Sigmoid colon (tissue), 7 donors: ENCODE measurements around the gene BEST3. TPM values are rescaled to one million over a fixed set of nuclear protein-coding genes. Genes with fewer than 3 reads are reported as not detected.

Experiments
- DNase-seq: peaks from one replicate; pipeline ENCODE4 v3.0.0-alpha.2; 2019
- H3K27ac ChIP-seq, 4 donors: fragments of 200-600 bp; sonication (generic); one replicate each; pipeline ENCODE4 v1.5.1; 2016 to 2019; ENCODE audit warnings: mild to moderate bottlenecking in 1 of 4
- H3K27me3 ChIP-seq, 3 donors: fragments of 200-600 bp; sonication (generic); one replicate each; pipeline ENCODE4 v1.5.1; 2019; ENCODE audit warnings: mild to moderate bottlenecking in 1 of 3
- H3K36me3 ChIP-seq, 4 donors: fragments of 200-600 bp; sonication (generic); one replicate each; pipeline ENCODE4 v1.5.1; 2016 to 2019
- H3K4me1 ChIP-seq, 4 donors: fragments of 200-600 bp; sonication (generic); one replicate each; pipeline ENCODE4 v1.5.1; 2017 to 2019
- H3K4me3 ChIP-seq, 4 donors: fragments of 200-600 bp; sonication (generic); one replicate each; pipeline ENCODE4 v1.5.1; 2017 to 2019; ENCODE audit warnings: mild to moderate bottlenecking in 2 of 4, moderate library complexity in 1 of 4
- H3K9me3 ChIP-seq, 4 donors: fragments of 200-600 bp in 3 of 4; sonication (generic) in 3 of 4; one replicate each; pipeline versions ENCODE4 v1.5.1 to v1.6.1; 2013 to 2019
- CTCF ChIP-seq, 4 experiments: fragments of 450-650 bp in 3 of 4; fragments of 200-600 bp in 1 of 4; IDR thresholded peaks; one replicate each; pipeline ENCODE4 v1.5.1; 2016 to 2019; ENCODE audit warnings: antibody characterized with exemption in 4 of 4, mild to moderate bottlenecking in 3 of 4, moderate library complexity in 2 of 4
- EP300 ChIP-seq, 4 donors: sonication (generic); formaldehyde crosslinking; IDR thresholded peaks; one replicate each; pipeline ENCODE4 v1.6.1; 2017; ENCODE audit warnings: antibody characterized with exemption in 4 of 4
- POLR2A ChIP-seq, 2 donors: fragments of 450-650 bp; IDR thresholded peaks; one replicate each; pipeline ENCODE4 v1.6.1; 2016; ENCODE audit warnings: antibody characterized with exemption in 2 of 2, mild to moderate bottlenecking in 2 of 2, moderate library complexity in 2 of 2
- POLR2AphosphoS5 ChIP-seq, 4 donors: sonication (generic); formaldehyde crosslinking; IDR thresholded peaks; one replicate each; pipeline ENCODE4 v1.6.1; 2017; ENCODE audit warnings: antibody characterized with exemption in 4 of 4
- WGBS, 2 donors: extraction: QIAGEN DNeasy Blood & Tissue Kit; methylation state at CpG; one replicate each; pipeline ENCODE4 v1.1.7; 2013; 5-methylcytosine and 5-hydroxymethylcytosine counted together
- intact Hi-C: fragments of 100-400 bp; cut with DNase I; formaldehyde crosslinking; loops from one replicate; pipeline ENCODE4 v1.15.1; 2023
- polyA plus RNA-seq, 3 donors: library from polyadenylated mRNA; stranded (reverse); fragments of 200-250 nt; gene quantifications; one replicate each; pipeline ENCODE4 v1.2.3, GENCODE V29; 2013
- total RNA-seq, 4 donors: library from RNA; depleted of rRNA; stranded (reverse); fragments of >200 nt; gene quantifications; one replicate each; pipeline ENCODE4 v1.1.0, GENCODE V29; 2016
- donor health status: healthy with polysubstance abuse.
- donor health status: Bipolar disorder and iron deficiency.
- donor health status: healthy.

BEST3 gene
- total and polyA plus RNA-seq, 7 donors = not detected

GRCh38 chr12:69688471-69689427 lies 10.4 kb downstream of the BEST3 start:
- no peak overlapping the region for H3K27ac ChIP-seq
- H3K4me3 ChIP-seq = no peak overlapping the region
- no peak for TF ChIP-seq CTCF (IDR thresholded peaks at IDR 0.05)
- peak in 2 of 4 donors; percentile 4 to 22 for TF ChIP-seq POLR2AphosphoS5 (IDR thresholded peaks at IDR 0.05)

GRCh38 chr12:69688021-69688420 lies 11.1 kb downstream of the BEST3 start:
- no peak for DNase-seq
- intact Hi-C loops = no loop called here
- no peaks in the 10 kb centered on the region for H3K36me3 ChIP-seq
- 90 to 95% methylated on average over 1 of the region's 1 CpG for WGBS, 2 donors
- no peak overlapping the region for H3K27ac ChIP-seq
- no peak for TF ChIP-seq POLR2A (IDR thresholded peaks at IDR 0.05)
- TF ChIP-seq POLR2AphosphoS5 (IDR thresholded peaks at IDR 0.05) = no peak
- TF ChIP-seq CTCF (IDR thresholded peaks at IDR 0.05) = no peak
- no peak for TF ChIP-seq EP300 (IDR thresholded peaks at IDR 0.05)
- no peaks in the 10 kb centered on the region for H3K27me3 ChIP-seq
- peaks cover 0 to 8% (median 0%) of the 10 kb centered on the region in 4 donors for H3K4me1 ChIP-seq
- no peak overlapping the region for H3K4me3 ChIP-seq
- H3K9me3 ChIP-seq = no peaks in the 10 kb centered on the region

More at GRCh38 chr12:69688471-69689427, 10.4 kb downstream of the BEST3 start:
- Histone ChIP-seq H3K4me1 (peaks cover 0 to 8% (median 0%) of the 10 kb centered on the region in 4 donors), H3K27me3 (no peaks in the 10 kb centered on the region), H3K9me3 (no peaks in the 10 kb centered on the region), H3K36me3 (no peaks in the 10 kb centered on the region)
- WGBS, 2 donors = 43 to 54% methylated on average over 14 of the region's 14 CpGs
- intact Hi-C loops = no loop called here
- no peak for DNase-seq

DNA sequence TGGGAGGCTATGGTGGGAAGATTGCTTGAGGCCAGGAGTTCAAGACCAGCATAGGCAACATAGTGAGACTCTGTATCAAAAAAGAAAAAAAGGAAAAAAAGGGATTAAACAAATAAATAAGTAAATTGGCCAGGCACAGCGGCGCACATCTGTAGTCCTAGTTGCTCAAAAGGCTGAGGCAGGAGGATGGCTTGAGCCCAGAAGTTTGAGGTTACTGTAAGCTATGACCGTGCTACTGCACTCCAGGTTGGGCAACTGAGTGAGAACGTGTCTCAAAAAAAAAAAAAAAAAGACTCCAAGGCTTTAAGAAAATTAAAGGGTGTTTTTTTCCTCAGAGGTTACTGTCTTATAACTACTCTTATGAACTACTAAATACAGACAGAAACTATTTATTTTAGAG lies 11.7 kb downstream of the BEST3 start:
- no peak overlapping the region for H3K4me3 ChIP-seq
- TF ChIP-seq CTCF (IDR thresholded peaks at IDR 0.05) (no peak), EP300 (IDR thresholded peaks at IDR 0.05) (no peak), POLR2A (IDR thresholded peaks at IDR 0.05) (no peak), POLR2AphosphoS5 (IDR thresholded peaks at IDR 0.05) (no peak)
- H3K9me3 ChIP-seq = no peaks in the 10 kb centered on the region
- H3K27me3 ChIP-seq = no peaks in the 10 kb centered on the region
- no peak overlapping the region for H3K27ac ChIP-seq
- H3K4me1 ChIP-seq = peaks cover 0 to 8% (median 0%) of the 10 kb centered on the region in 4 donors
- DNase-seq = no peak
- H3K36me3 ChIP-seq = no peaks in the 10 kb centered on the region
- intact Hi-C loops = no loop called here
- 60 to 81% methylated on average over 4 of the region's 4 CpGs for WGBS, 2 donors

DNA sequence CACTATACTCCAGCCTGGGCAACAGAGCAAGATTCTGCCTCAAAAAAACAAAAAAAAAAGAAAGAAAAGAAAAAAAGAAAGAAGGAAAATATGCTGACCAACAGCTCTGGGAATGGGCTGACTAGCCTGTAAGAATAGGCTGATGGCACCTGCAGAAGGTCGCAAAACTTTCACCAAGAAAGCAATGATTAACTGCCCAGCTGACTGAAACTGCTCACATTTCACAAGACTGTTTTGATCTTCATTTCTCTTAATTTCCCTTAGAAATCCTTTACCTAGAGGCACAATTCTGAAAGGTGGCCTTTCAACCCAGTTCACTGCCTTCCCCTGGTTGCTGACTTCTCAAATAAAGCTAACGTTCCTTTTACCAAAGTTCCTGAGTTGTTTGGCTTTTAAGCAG lies 12.4 kb downstream of the BEST3 start:
- Histone ChIP-seq H3K4me3 (no peak overlapping the region), H3K36me3 (no peaks in the 10 kb centered on the region), H3K4me1 (peaks cover 0 to 8% (median 0%) of the 10 kb centered on the region in 4 donors), H3K27me3 (no peaks in the 10 kb centered on the region), H3K9me3 (no peaks in the 10 kb centered on the region), H3K27ac (no peak overlapping the region)
- no peak for DNase-seq
- intact Hi-C loops = no loop called here
- no peak for TF ChIP-seq POLR2AphosphoS5 (IDR thresholded peaks at IDR 0.05)
- no peak for TF ChIP-seq POLR2A (IDR thresholded peaks at IDR 0.05)
- no peak for TF ChIP-seq EP300 (IDR thresholded peaks at IDR 0.05)
- TF ChIP-seq CTCF (IDR thresholded peaks at IDR 0.05) = no peak
- WGBS, 2 donors = 72 to 74% methylated on average over 2 of the region's 2 CpGs
